ENCODE measurements around the gene HIP1R.
"Not testable (repeated sequence)": the region's sequence is repeated elsewhere in the genome, so short reads cannot be mapped to it uniquely, and the experiment has no call there.

The HIP1R gene, protein sequence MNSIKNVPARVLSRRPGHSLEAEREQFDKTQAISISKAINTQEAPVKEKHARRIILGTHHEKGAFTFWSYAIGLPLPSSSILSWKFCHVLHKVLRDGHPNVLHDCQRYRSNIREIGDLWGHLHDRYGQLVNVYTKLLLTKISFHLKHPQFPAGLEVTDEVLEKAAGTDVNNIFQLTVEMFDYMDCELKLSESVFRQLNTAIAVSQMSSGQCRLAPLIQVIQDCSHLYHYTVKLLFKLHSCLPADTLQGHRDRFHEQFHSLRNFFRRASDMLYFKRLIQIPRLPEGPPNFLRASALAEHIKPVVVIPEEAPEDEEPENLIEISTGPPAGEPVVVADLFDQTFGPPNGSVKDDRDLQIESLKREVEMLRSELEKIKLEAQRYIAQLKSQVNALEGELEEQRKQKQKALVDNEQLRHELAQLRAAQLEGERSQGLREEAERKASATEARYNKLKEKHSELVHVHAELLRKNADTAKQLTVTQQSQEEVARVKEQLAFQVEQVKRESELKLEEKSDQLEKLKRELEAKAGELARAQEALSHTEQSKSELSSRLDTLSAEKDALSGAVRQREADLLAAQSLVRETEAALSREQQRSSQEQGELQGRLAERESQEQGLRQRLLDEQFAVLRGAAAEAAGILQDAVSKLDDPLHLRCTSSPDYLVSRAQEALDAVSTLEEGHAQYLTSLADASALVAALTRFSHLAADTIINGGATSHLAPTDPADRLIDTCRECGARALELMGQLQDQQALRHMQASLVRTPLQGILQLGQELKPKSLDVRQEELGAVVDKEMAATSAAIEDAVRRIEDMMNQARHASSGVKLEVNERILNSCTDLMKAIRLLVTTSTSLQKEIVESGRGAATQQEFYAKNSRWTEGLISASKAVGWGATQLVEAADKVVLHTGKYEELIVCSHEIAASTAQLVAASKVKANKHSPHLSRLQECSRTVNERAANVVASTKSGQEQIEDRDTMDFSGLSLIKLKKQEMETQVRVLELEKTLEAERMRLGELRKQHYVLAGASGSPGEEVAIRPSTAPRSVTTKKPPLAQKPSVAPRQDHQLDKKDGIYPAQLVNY

DNA sequence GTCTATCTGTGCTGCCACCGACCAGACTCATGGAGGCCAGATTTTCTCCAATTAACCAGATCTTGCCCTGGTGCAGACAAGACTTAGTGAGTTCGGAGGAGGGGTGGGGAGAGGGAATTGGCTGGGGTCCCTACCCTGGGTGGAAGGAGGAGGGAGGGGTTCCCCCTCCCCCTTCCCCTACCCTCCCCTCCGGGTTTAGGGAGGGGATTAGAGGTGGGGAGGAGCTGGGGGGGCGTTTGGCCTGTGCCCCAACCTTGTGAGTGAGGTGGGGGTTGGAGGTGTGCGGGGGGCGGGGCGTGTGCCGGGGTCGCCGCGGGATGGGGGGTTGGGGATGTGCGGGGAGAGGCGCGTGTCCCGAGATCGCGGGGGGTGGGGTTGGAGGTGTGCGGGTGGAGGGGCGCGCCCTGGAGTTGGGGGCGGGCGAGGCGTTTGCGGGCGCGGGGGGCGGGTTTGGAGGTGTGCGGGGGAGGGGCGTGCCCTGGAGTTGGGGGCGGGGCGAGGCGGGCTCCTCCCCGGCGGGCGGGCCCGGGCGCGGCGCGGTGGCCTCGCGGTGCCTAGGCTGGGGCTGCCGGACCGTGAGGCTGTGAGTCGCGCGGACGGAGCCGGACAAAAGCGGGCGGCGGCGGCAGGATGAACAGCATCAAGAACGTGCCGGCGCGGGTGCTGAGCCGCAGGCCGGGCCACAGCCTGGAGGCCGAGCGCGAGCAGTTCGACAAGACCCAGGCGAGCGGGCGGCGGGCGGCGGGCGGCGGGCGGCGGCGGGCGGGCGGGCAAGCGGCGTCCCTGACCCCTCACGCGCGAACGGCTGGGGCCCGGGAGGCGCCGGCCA, at the start of gene HIP1R:
TSS of gene HIP1R (plus strand) at position 537 of the 829 bp plus-strand sequence. CDS start at position 631, 94 bp downstream.
- peak; percentile 67 to 74 for DNase-seq

DNA sequence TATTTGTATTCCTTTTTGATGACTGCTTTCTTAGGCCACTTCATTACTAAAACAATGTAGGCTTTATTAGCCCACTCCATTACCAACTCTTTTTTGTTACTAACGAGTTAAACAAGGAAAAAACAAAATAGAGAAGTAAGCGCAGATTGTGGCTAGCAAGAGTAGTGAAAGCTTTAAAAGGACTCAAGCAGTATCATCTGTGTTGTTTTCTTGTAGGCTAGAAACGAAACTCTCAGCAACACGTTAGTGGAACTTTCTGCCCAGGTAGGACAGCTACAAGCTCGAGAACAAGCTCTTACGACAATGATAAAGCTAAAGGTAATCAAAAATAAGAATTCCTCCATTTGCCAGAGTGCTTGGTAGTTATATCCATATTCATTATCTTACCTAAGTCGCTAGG, 49.8 kb upstream of the HIP1R start:
- no peak for DNase-seq

DNA sequence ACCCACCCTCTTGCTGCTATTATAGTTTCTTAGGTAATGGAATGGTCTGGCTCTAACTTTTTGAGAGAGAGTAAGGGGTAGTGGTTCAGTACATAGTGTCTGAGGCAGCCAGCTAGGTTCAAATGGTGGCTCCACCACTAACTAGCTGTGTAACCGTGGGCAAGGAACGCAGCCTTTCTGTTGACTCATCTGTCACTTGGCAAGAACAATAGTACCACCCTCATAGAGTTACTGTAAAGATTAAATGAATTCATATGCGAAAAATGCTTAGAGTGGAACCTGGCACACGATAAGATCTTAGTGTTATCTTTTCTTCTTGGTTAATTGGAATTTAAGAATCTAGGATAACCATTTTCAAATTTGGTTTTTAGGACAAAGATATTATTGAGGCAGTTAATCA, 46.9 kb upstream of the HIP1R start:
- no peak for DNase-seq

DNA sequence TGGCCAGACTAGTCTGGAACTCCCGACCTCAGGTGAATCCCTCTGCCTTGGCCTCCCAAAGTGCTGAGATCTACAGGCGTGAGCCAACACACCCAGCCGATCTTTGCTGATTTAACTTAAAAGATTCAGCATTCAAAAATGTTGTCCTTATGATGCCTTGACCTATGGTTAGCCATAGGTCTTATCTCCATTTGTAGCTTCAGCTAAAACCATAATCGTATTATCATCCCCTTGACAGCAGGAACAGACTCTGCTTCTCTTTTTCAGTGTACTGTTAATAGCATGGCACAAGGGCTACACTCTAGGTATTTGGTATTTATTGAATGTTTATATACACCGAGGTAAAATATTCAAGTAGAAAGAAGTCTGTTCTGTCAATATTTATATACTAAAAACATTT, 45.6 kb upstream of the HIP1R start:
- DNase-seq = no peak

DNA sequence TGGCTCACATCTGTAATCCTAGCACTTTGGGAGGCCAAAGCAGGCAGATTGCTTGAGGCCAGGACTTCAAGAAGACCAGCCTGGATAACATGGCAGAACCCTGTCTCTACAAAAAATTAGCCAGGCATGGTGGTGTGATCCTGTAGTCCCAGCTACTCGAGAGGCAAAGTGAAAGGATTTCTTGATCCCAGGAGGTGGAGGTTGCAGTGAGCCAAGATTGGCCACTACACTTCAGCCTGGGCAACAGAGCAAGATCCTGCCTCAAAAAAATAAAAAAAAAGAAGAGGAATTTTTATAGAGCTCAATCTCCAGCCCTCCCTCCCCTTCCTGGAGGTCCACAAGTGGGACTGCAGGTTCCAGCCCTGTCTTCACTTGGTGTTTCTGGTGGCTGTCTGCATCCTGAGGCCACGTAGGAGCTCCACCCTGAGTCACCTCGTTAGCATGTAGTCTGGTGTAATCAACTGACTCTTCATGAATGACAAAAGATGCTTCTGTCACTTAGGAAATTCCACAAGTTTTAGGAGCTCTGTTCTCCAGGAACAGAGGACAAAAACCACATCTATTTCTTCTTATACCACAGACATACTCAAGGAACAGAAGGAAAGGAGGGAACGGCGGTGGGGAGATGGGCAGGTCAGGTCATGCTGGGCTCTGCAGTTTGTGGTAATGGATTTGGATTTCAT, 44.7 kb upstream of the HIP1R start:
- DNase-seq = no peak

DNA sequence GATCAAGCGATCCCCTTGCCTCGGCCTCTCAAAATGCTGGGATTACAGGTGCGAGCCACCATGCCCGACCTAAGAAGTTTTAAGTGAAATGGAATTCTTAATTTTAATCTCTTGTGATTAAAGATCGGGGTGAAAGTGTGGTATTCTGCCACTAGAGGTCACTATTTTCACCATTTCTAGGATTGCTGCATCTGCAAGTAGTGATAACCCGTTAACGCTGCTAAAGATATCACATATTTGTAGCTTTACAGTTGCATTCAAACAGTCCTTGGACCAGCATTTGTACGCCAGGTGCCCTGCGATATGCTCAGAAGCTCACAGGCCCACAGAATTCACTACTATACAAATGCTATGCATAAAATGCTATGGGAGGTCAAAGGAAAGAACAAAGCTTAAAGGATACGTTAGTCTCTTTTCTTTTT, 41.6 kb upstream of the HIP1R start:
- no peak for DNase-seq

DNA sequence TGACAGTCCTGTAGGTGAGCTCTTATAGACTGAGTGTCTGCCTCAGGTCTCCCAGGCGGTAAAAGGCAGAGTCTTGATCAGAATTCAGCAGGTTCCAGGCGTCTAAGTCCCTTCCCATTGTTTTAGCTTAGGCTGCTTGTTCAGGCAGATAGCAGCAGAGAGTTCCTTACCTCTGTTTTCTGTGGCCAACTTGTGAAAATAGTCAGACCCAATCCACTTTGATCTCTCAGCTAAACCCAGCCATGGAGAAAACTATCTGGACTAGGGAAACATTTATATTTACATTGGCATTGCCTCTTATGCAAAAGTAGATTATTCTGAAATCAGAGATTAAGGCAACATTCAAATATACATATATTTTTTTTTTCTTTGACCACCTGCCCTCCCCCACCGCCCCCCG, 39.5 kb upstream of the HIP1R start:
- no peak for DNase-seq

DNA sequence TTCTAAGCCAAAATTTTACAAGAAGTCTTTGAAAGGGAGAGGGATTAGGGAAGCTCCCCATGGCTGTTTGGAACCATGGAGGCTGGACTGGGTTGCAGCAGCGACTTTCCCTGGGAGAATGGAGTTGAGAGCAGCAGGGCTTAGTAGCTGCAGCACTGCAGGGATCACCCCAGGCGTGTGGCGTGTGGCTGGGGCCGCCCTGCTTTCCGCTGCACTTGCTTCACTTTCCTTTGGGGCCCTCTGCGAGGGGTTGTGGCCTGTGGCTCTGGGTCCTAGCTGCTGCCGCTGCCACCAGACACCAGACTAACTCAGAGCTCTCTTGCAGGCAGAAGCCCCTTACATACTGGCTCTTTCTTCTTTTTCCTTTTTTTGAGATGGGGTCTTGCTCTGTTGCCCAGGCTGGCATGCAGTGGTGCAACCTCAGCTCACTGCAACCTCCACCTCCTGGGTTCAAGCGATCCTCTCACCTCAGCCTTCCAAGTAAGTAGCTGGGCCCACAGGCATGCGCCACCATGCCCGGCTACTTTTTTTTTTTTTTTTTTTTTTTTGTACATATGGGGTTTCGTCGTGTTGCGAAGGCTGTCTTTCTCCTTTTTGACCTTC, 35.5 kb upstream of the HIP1R start:
- DNase-seq = no peak

DNA sequence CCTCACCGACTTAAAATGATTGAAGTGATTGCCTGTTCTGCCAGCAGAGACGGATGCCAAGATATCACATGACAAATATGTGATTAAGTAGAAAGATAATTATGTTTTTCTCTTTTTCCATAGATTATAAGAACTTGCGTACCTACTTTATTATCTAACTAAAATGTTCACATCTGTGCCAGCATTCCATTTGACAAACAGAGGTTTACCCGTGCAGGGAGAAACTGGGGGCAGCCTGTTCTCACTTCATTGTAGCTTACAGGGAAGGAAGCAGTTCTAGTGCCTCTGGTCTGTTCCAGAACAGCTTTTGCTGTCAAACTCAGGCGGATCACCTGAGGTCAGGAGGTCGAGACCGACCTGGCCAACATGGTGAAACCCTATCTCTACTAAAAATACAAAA, 31.3 kb upstream of the HIP1R start:
- no peak for DNase-seq

DNA sequence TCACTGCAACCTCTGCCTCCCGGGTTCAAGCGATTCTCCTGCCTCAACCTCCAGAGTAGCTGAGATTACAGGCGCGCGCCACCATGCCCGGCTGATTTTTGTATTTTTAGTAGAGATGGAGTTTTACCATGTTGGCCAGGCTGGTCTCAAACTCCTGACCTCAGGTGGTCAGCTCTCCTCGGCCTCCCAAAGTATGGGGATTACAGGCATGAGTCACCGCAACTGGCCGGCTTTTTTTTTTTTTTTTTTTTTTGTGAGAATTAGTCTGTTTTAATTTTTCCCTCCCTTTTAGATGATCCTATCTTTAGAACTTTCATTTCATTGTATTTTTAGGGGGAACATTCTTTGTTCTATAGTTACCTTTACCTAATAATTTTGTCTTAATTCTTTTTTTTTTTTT, 30.3 kb upstream of the HIP1R start:
- not testable (repeated sequence) for DNase-seq

DNA sequence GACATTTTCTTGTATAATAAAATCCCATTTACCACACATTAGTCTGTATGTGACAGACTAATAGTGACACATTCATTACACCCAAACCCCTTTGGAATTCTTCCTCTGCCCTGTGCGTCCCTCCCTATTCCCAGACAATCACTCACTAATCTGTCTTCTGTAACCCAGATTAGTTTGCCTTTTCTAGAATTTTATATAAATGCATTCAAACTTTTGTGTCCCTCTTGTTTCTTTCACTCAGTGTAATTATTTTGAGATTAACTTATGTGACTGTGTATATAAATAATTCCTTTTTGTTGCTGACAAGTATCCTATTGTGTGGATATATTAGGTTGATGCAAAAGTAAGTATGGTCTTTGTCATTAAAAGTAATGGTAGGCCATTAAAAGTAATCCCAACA, 27.6 kb upstream of the HIP1R start:
- no peak for DNase-seq

DNA sequence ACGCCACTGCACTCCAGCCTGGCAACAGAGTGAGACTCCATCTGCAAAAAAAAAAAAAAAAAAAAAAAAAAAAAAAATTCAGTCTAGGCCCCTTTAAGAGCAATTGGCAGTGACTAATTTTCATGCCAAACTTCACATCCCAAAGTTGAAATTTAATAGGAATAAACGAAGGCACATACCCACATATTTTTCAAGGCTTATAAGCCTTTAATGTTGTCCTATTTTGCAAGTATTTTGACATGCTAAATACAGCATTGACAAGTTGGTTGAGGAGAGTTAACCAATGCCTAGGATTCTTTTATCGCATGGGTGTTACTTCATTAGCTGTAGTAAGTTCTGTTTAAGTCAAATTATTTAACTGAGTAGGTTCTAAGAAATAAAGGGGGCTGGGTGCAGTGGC, 23.5 kb upstream of the HIP1R start:
- no peak for DNase-seq

DNA sequence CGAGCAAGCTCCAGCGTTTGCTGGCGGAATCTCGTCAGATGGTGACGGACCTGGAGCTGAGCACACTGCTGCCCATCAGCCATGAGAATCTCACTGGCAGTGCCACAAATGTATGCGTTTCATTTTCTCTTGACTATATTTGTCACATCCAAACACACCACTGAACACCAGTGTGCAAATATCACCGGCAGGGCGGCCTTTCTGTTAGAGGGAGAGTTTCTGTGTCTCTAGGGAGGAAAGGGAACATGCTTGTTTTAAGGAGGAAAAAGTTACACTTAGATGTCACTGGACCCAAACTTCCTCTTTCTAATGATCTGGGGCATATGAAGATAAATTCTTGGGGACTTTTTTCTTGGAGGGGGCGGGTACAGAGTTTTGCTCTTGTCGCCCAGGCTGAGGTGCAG, 21.9 kb upstream of the HIP1R start:
- DNase-seq = no peak

DNA sequence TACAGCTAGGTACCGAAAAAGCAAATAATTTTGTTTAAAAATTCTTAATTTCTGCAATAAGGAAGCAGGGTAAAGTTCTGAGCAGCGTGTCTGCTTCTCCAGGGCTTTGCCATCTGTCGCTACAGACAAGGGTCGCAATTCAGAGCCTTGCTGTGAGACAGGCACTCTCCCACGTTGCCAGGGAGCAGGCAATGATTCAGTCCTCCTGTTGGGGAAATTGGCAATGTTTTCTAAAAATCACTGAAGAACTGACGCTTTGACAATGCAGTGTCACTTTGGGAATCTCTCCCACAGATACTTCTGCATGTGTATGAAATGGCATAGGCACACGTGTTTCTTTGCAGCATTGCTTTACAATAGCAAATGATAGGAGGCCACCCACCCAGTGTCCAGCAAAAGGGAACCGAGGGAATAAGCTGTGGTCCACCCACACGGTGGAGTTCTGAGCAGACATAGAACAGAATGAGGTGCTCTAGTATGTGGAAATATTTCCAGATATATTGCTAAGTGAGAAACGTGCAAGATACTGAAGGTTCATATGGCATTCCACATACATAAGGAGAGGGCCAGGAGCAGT, 16.0 kb upstream of the HIP1R start:
- DNase-seq = no peak

DNA sequence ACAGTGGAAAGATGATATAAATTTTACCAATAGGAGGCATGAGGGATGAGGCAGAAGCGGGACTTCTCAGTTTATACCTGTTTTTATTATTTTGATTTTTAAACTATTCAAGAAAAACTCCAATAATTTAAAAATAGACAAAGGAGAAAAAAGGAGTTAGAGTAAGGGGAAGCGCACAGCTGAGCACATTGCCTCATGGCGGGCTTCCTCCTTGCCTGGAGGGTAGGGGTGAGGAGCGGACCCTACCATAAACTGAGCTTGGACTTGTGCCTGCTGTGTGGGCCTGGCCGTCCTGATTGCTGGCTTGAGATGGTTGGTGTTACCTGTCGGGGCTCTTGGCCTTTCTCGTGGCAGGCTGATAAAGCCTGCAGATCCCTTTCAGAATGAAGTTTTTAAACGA, 15.1 kb upstream of the HIP1R start:
- DNase-seq = no peak

DNA sequence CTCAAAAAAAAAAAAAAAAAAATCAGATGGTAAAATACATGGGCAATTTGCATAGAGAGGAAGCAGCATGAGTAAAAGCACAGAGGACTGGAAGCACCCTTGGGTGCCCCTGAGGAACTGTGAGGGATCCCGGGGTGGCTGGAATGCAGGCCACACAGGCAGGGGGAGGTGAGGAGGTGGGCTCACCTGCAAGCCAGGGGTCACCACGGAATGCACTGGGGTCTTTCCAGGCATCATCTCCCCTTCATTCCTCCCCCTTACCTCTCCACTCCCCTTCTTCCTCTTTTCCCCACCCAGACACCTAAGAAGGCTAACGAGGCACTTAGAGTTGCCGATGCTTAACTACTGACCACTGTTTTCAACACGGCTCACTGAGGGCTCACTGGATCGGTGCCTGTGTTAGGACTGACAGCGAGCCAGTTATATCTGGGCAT, 14.4 kb upstream of the HIP1R start:
- no peak for DNase-seq

DNA sequence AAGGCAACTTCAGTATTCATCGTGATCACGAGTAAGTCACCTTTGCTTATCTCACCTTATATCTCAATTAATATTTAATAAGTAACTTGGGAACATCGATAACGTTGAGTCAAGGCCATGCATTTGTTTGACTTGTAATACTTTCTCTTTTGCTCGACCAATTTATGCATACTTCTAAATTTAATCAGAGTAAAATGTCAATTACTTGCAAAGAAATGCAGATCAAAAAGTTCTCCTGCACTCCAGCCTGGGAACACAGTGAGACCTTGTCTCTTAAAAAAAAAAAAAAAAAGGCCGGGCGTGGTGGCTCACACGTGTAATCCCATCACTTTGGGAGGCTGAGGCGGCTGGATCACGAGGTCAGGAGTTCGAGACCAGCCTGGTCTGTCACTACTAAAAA, 11.8 kb upstream of the HIP1R start:
- DNase-seq = no peak

DNA sequence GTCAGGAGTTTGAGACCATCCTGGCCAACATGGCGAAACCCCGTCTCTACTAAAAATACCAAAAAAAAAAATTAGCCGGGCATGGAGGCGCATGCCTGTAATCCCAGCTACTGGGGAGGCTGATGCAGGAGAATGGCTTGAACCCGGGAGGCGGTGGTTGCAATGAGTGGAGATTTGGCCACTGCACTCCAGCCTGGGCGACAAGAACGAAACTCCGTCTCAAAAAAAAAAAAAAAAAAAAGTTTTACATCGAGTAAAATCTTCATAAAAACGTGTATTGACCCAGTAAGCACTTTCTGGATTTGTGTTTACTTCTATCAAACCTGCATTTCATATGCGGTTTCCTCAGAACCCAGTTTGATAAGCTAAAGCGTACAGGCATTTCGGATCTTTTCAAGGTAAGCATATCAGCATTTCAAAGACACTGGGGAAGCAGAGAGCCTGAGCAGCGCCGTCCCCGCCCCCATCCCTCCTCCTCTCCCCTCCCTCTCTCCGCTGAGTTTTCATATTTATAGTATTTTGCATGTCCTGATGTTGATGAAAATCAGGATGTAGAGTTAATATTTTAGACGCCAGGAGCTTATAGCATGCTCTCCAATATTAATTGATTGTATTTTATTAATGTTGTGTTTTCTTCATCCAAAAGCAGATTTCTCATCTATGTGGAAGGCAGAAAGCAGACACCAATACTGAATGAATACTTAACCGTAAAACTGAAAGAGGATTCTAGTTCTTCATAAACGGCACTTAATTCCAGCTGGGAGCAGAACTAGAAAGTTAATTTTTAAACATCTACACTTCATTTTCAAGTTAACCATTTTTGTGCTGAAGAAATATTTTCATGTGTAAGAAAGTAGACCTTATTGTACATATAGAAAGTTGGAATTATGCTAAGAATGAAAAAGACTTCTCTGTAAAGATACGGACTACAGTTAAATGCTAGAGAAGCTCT, 9.2 kb upstream of the HIP1R start:
- DNase-seq = no peak

DNA sequence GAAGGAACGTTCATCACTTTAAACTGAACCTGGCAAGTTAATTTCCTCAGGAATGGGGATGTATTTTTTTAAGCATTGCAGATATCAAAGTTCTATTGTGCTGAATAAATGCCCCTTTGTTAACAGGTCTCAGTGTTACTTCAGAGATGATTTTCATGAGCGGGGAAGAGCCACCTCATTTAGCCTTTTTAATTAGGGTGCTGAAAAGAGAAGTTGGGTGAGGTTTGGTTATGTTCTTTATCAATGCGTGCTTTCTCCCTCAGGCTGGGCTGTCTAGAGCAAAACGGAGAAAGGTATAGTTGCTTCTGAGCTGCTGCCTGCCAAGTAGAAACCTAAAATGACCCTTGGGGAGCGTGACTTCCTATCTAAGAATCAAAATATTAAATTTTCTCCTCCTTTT, 8.0 kb upstream of the HIP1R start:
- DNase-seq = no peak

Data from stimulated activated CD4-positive, alpha-beta T cell treated with anti-CD3 and anti-CD28 coated beads, Interleukin-2, amount 100 ng/mL, for 24 hours (primary cell).